ENCODE measurements around the gene LCNL1.

GRCh38 chr9:136962163-136962562, 20.6 kb upstream of the LCNL1 start:
- TF ChIP-seq EZH2phosphoT487 (IDR thresholded peaks at IDR 0.05; ENCODE audit: low read depth, severe bottlenecking, unreplicated experiment) (no peak), CTCF (IDR thresholded peaks at IDR 0.05; ENCODE audit: poor library complexity) (no peak)

Measured in hepatocyte (in vitro differentiated cells).